Measurements from ENCODE around the gene RAB23. TPM values are rescaled to one million over a fixed set of nuclear protein-coding genes. Genes with fewer than 3 reads are reported as not detected.

The RAB23 gene
- total RNA-seq, 1 experiment from 2014 or later: 11.7 TPM

- ChIA-PET RAD21 (ENCODE audit: low non-redundant PET in 1 of 2, low total read pairs in 2 of 2, uncharacterized antibody in 2 of 2, unreplicated experiment in 2 of 2) (no interaction called here), POLR2A (no interaction called here), CTCF (no interaction called here)
- H3K27me3 ChIP-seq (ENCODE audit: insufficient read depth, low read length): no peaks in the 10 kb centered on the region
- no peak overlapping the region for H3K4me3 ChIP-seq (replicated peaks in 1 of 2; ENCODE audit: low read depth in 1 of 2, low read length in 2 of 2)
- TF ChIP-seq SP1 (IDR thresholded peaks at IDR 0.05; ENCODE audit: low read depth) (no peak), ELF1 (IDR thresholded peaks at IDR 0.05; ENCODE audit: borderline replicate concordance, low read depth) (no peak), SRF (IDR thresholded peaks at IDR 0.05; ENCODE audit: low read depth) (no peak), RAD21 (IDR thresholded peaks at IDR 0.05; ENCODE audit: low read depth) (no peak), MAX (IDR thresholded peaks at IDR 0.05) (no peak), EZH2 (IDR thresholded peaks at IDR 0.05) (no peak), POLR2A (IDR thresholded peaks at IDR 0.05; ENCODE audit: borderline replicate concordance, extremely low read depth, insufficient read depth, insufficient read length) (no peak), FOSL1 (IDR thresholded peaks at IDR 0.05; ENCODE audit: low read depth) (no peak)
- peaks cover 0 to 6% of the 10 kb centered on the region in 2 experiments; a peak in 1 of 4 replicates for H3K4me1 ChIP-seq (ENCODE audit: control insufficient read depth in 1 of 2, insufficient read depth in 2 of 2, low read length in 2 of 2)
- DNase-seq (ENCODE audit: low read depth, low spot score) (no peak), ATAC-seq (no peak)
- H3K4me2 ChIP-seq (ENCODE audit: low read length): no peak overlapping the region
- no peaks in the 10 kb centered on the region for H4K20me1 ChIP-seq (ENCODE audit: insufficient read depth)
- H3K79me2 ChIP-seq (ENCODE audit: insufficient read depth, low read length): no peaks in the 10 kb centered on the region
- no peaks in the 10 kb centered on the region for H3K9me3 ChIP-seq (ENCODE audit: control insufficient read depth in 1 of 2, insufficient read depth in 1 of 2, low read depth in 1 of 2, low read length in 2 of 2)
- no peaks in the 10 kb centered on the region for H3K36me3 ChIP-seq (ENCODE audit: control insufficient read depth in 1 of 2, insufficient read depth in 2 of 2, low read length in 2 of 2)
- BruUV-seq (replicated peaks): no TSS peak
- no peak overlapping the region for H2AFZ ChIP-seq (ENCODE audit: low read depth, low read length, poor library complexity, severe bottlenecking)
- intact Hi-C loops (cut with micrococcal nuclease): no loop called here
- H3K27ac ChIP-seq (ENCODE audit: low read depth, low read length): no peak overlapping the region
- H3K9me2 ChIP-seq (ENCODE audit: insufficient read depth): no peaks in the 10 kb centered on the region; the same call in 1 of the 2 replicates
- H3K9ac ChIP-seq (ENCODE audit: low read length): no peak overlapping the region
Measured at GRCh38 chr6:57262901-57263694, 41.0 kb upstream of the RAB23 start.

- H3K4me1 ChIP-seq (ENCODE audit: control insufficient read depth in 1 of 2, insufficient read depth in 2 of 2, low read length in 2 of 2): no peaks in the 10 kb centered on the region
- H3K27me3 ChIP-seq (ENCODE audit: insufficient read depth, low read length): no peaks in the 10 kb centered on the region
- intact Hi-C loops (cut with micrococcal nuclease): no loop called here
- CTCF ChIA-PET: no interaction called here
- no peak overlapping the region for H3K4me3 ChIP-seq (replicated peaks in 1 of 2; ENCODE audit: low read depth in 1 of 2, low read length in 2 of 2)
- H3K79me2 ChIP-seq (ENCODE audit: insufficient read depth, low read length): no peaks in the 10 kb centered on the region
- H3K27ac ChIP-seq (ENCODE audit: low read depth, low read length): no peak overlapping the region
- DNase-seq (ENCODE audit: low read depth, low spot score) (no peak), ATAC-seq (no peak)
- no peak overlapping the region for H2AFZ ChIP-seq (ENCODE audit: low read depth, low read length, poor library complexity, severe bottlenecking)
- TF ChIP-seq SRF (IDR thresholded peaks at IDR 0.05; ENCODE audit: low read depth) (no peak), REST (IDR thresholded peaks at IDR 0.05; ENCODE audit: low read depth) (no peak), ZFX (IDR thresholded peaks at IDR 0.05) (no peak), ATF3 (IDR thresholded peaks at IDR 0.05) (no peak), MAX (IDR thresholded peaks at IDR 0.05) (no peak), ELF1 (IDR thresholded peaks at IDR 0.05; ENCODE audit: borderline replicate concordance, low read depth) (no peak), ZBTB33 (IDR thresholded peaks at IDR 0.05; ENCODE audit: extremely low read depth, insufficient replicate concordance, low read length) (no peak), POLR2A (IDR thresholded peaks at IDR 0.05; ENCODE audit: borderline replicate concordance, extremely low read depth, insufficient read depth, insufficient read length) (no peak)
- POLR2A ChIA-PET: no interaction called here
- RAD21 ChIA-PET (ENCODE audit: low non-redundant PET in 1 of 2, low total read pairs in 2 of 2, uncharacterized antibody in 2 of 2, unreplicated experiment in 2 of 2): no interaction called here
- H3K36me3 ChIP-seq (ENCODE audit: control insufficient read depth in 1 of 2, insufficient read depth in 2 of 2, low read length in 2 of 2): no peaks in the 10 kb centered on the region
- H3K9me2 ChIP-seq (ENCODE audit: insufficient read depth): no peaks in the 10 kb centered on the region; the same call in 1 of the 2 replicates
- no TSS peak for BruUV-seq (replicated peaks)
- H4K20me1 ChIP-seq (ENCODE audit: insufficient read depth): no peaks in the 10 kb centered on the region
- H3K9ac ChIP-seq (ENCODE audit: low read length): no peak overlapping the region
- no peaks in the 10 kb centered on the region for H3K9me3 ChIP-seq (ENCODE audit: control insufficient read depth in 1 of 2, insufficient read depth in 1 of 2, low read depth in 1 of 2, low read length in 2 of 2)
- H3K4me2 ChIP-seq (ENCODE audit: low read length): no peak overlapping the region
Measured at GRCh38 chr6:57262488-57262887, 40.4 kb upstream of the RAB23 start.

Measured in HCT116 (cell line).